ENCODE data around the gene SFPQ. TPM values are rescaled to one million over a fixed set of nuclear protein-coding genes. Genes with fewer than 3 reads are reported as not detected.

SFPQ gene
- total RNA-seq, 1 experiment from 2014 or later, result 299 TPM

GRCh38 chr1:35173909-35174540 is 18.9 kb downstream of the SFPQ start:
- no peaks in the 10 kb centered on the region for H3K9me2 ChIP-seq (ENCODE audit: insufficient read depth)
- no peak overlapping the region for H3K4me2 ChIP-seq
- DNase-seq, result peak in 1 of 2 experiments; percentile 34
- H3F3A ChIP-seq (ENCODE audit: insufficient read depth, low read depth), result peaks cover 62% of the 10 kb centered on the region
- peaks cover 47% of the 10 kb centered on the region for H4K20me1 ChIP-seq (ENCODE audit: insufficient read depth)
- H3K27ac ChIP-seq, result no peak overlapping the region
- no TSS peak for BruUV-seq (replicated peaks)
- intact Hi-C loops (cut with micrococcal nuclease; ENCODE audit: unreplicated experiment), result no loop called here
- H2AFZ ChIP-seq, result no peak overlapping the region
- no peaks in the 10 kb centered on the region for H3K4me1 ChIP-seq (replicated peaks; ENCODE audit: insufficient read depth)
- H3K36me3 ChIP-seq (ENCODE audit: low read depth), result peaks cover 21% of the 10 kb centered on the region
- H3K79me2 ChIP-seq (ENCODE audit: low read depth), result peaks cover 4% of the 10 kb centered on the region; the same call in 1 of the 2 replicates
- no peaks in the 10 kb centered on the region for H3K9me3 ChIP-seq (ENCODE audit: insufficient read depth, low read depth)
- ChIA-PET CTCF (no interaction called here), POLR2A (ENCODE audit: unreplicated experiment) (no interaction called here)
- TF ChIP-seq EZH2 (IDR thresholded peaks at IDR 0.05; ENCODE audit: low read depth) (no peak), CTCF (conservative IDR thresholded peaks at IDR 0.05) (no peak)
- H3K4me3 ChIP-seq, result no peak overlapping the region
- H3K27me3 ChIP-seq (ENCODE audit: insufficient read depth, low read depth), result no peaks in the 10 kb centered on the region

- Histone ChIP-seq H3K9me2 (ENCODE audit: insufficient read depth) (no peaks in the 10 kb centered on the region), H3K4me1 (replicated peaks; ENCODE audit: insufficient read depth) (no peaks in the 10 kb centered on the region), H3K27me3 (ENCODE audit: insufficient read depth, low read depth) (no peaks in the 10 kb centered on the region), H3F3A (ENCODE audit: insufficient read depth, low read depth) (peaks cover 56% of the 10 kb centered on the region), H3K27ac (no peak overlapping the region), H2AFZ (no peak overlapping the region), H3K9me3 (ENCODE audit: insufficient read depth, low read depth) (no peaks in the 10 kb centered on the region), H3K79me2 (ENCODE audit: low read depth) (no peaks in the 10 kb centered on the region), H3K4me3 (no peak overlapping the region), H3K4me2 (no peak overlapping the region), H4K20me1 (ENCODE audit: insufficient read depth) (peaks cover 41% of the 10 kb centered on the region), H3K36me3 (ENCODE audit: low read depth) (peaks cover 18% of the 10 kb centered on the region)
- no peak for TF ChIP-seq CTCF (conservative IDR thresholded peaks at IDR 0.05)
- no peak for TF ChIP-seq EZH2 (IDR thresholded peaks at IDR 0.05; ENCODE audit: low read depth)
- DNase-seq, result no peak
- CTCF ChIA-PET, result no interaction called here
- intact Hi-C loops (cut with micrococcal nuclease; ENCODE audit: unreplicated experiment), result no loop called here
- BruUV-seq (replicated peaks), result no TSS peak
- POLR2A ChIA-PET (ENCODE audit: unreplicated experiment), result no interaction called here
These were observed 19.5 kb downstream of the SFPQ start for GRCh38 chr1:35173491-35173890.

GRCh38 chr1:35172022-35172421 is 20.9 kb downstream of the SFPQ start:
- TF ChIP-seq EZH2 (IDR thresholded peaks at IDR 0.05; ENCODE audit: low read depth) (no peak), CTCF (conservative IDR thresholded peaks at IDR 0.05) (no peak)

More at GRCh38 chr1:35172022-35172421, 20.9 kb downstream of the SFPQ start:
- H3F3A ChIP-seq (ENCODE audit: insufficient read depth, low read depth), result peaks cover 42% of the 10 kb centered on the region
- intact Hi-C loops (cut with micrococcal nuclease; ENCODE audit: unreplicated experiment), result no loop called here
- H3K27me3 ChIP-seq (ENCODE audit: insufficient read depth, low read depth), result no peaks in the 10 kb centered on the region
- peaks cover 3% of the 10 kb centered on the region for H3K36me3 ChIP-seq (ENCODE audit: low read depth)
- BruUV-seq (replicated peaks), result no TSS peak
- H3K4me3 ChIP-seq, result no peak overlapping the region
- CTCF ChIA-PET, result no interaction called here
- no peak overlapping the region for H3K4me2 ChIP-seq
- H4K20me1 ChIP-seq (ENCODE audit: insufficient read depth), result peaks cover 28% of the 10 kb centered on the region
- H3K9me2 ChIP-seq (ENCODE audit: insufficient read depth), result no peaks in the 10 kb centered on the region
- H3K27ac ChIP-seq, result no peak overlapping the region
- H2AFZ ChIP-seq, result no peak overlapping the region
- POLR2A ChIA-PET (ENCODE audit: unreplicated experiment), result no interaction called here
- no peaks in the 10 kb centered on the region for H3K4me1 ChIP-seq (replicated peaks; ENCODE audit: insufficient read depth)
- no peak for DNase-seq
- H3K79me2 ChIP-seq (ENCODE audit: low read depth), result no peaks in the 10 kb centered on the region
- H3K9me3 ChIP-seq (ENCODE audit: insufficient read depth, low read depth), result no peaks in the 10 kb centered on the region
